HCT116 (cell line): ENCODE data around the gene FIBCD1. TPM values are rescaled to one million over a fixed set of nuclear protein-coding genes. Genes with fewer than 3 reads are reported as not detected.

ENCODE experiments used
- ATAC-seq: fragments of 200-7000 bp; cut with Tn5 transposase; 2 replicates; pipeline ENCODE4 v1.9.1; 2020; ENCODE audit warnings: mild to moderate bottlenecking, moderate library complexity
- BruUV-seq: library from RNA; stranded (reverse); fragments of 400-500 nt; replicated peaks from 2 replicates; lab custom pipeline; 2021; lab: Mats Ljungman, UMichigan
- CTCF ChIA-PET: fragments of 300-600 bp; sonication (Branson Sonifier 250); formaldehyde crosslinking; loops from one replicate; lab custom pipeline; 2021; ENCODE audit warnings: antibody characterized with exemption; lab: Charles Lee
- POLR2A ChIA-PET: fragments of 300-600, 350-600 bp; sonication (Branson Sonifier 250); formaldehyde crosslinking; loops from one replicate; lab custom pipeline; 2021; ENCODE audit warnings: antibody characterized with exemption; lab: Charles Lee
- RAD21 ChIA-PET, 2 experiments: fragments of 300-600 bp; sonication (Branson Sonifier 250); formaldehyde crosslinking; loops; one replicate each; lab custom pipeline; 2023; ENCODE audit warnings: low total read pairs in 2 of 2; ENCODE audit not compliant: uncharacterized antibody in 2 of 2, unreplicated experiment in 2 of 2, low non-redundant PET in 1 of 2; lab: Charles Lee
- DNase-seq: peaks from one replicate; pipeline ENCODE4 v3.0.0-alpha.2; 2010; ENCODE audit warnings: low read depth, low spot score
- H2AFZ ChIP-seq: fragments of 200-600 bp; shearing (Covaris generic), sonication (generic); 2 replicates; pipeline ENCODE4 v1.6.1; 2017; ENCODE audit warnings: low read depth, mixed run types, mixed read lengths, antibody characterized with exemption, low read length; ENCODE audit not compliant: poor library complexity, severe bottlenecking
- H3K27ac ChIP-seq: 2 replicates; pipeline ENCODE4 v1.5.1; 2012; ENCODE audit warnings: low read depth, low read length
- H3K27me3 ChIP-seq: fragments of 200-600 bp; sonication (generic); 2 replicates; pipeline ENCODE4 v1.6.1; 2016; ENCODE audit warnings: mixed run types, low read length, mixed read lengths; ENCODE audit not compliant: insufficient read depth
- H3K36me3 ChIP-seq, 2 experiments: fragments of 200-500 bp in 1 of 2; fragments of 200-600 bp in 1 of 2; sonication (Bioruptor generic) in 1 of 2; sonication (generic) in 1 of 2; 2 replicates each; pipeline versions ENCODE4 v1.5.1 to v1.6.1; 2014 to 2016; ENCODE audit warnings: low read length in 2 of 2, inconsistent platforms in 1 of 2, mixed read lengths in 1 of 2, mixed run types in 1 of 2; ENCODE audit not compliant: insufficient read depth in 2 of 2, control insufficient read depth in 1 of 2
- H3K4me1 ChIP-seq, 2 experiments: fragments of 200-600 bp in 1 of 2; sonication (generic) in 1 of 2; 2 replicates each; pipeline versions ENCODE4 v1.5.1 to v1.6.1; 2012 to 2017; ENCODE audit warnings: low read length in 2 of 2, inconsistent platforms in 1 of 2, mild to moderate bottlenecking in 1 of 2, mixed read lengths in 1 of 2, mixed run types in 1 of 2, moderate library complexity in 1 of 2; ENCODE audit not compliant: insufficient read depth in 2 of 2, control insufficient read depth in 1 of 2
- H3K4me2 ChIP-seq: fragments of 200-600 bp; sonication (generic); 2 replicates; pipeline ENCODE4 v1.6.1; 2017; ENCODE audit warnings: mixed run types, low read length, mixed read lengths
- H3K4me3 ChIP-seq, 2 experiments: fragments of 200-600 bp in 1 of 2; sonication (generic) in 1 of 2; replicated peaks in 1 of 2; 2 replicates each; pipeline ENCODE4 v1.5.1; 2011 to 2016; ENCODE audit warnings: low read length in 2 of 2, control low read depth in 1 of 2, low read depth in 1 of 2, mild to moderate bottlenecking in 1 of 2, mixed read lengths in 1 of 2, mixed run types in 1 of 2
- H3K79me2 ChIP-seq: fragments of 200-600 bp; sonication (generic); 2 replicates; pipeline ENCODE4 v1.6.1; 2017; ENCODE audit warnings: mild to moderate bottlenecking, mixed run types, low read length, moderate library complexity, mixed read lengths; ENCODE audit not compliant: insufficient read depth
- H3K9ac ChIP-seq: fragments of 200-600 bp; sonication (generic); 2 replicates; pipeline ENCODE4 v1.6.1; 2016; ENCODE audit warnings: low read length, mixed read lengths
- H3K9me2 ChIP-seq: fragments of 200-600 bp; sonication (generic), shearing (Covaris generic); 2 replicates; pipeline ENCODE4 v1.6.1; 2017; ENCODE audit warnings: mixed run types, mild to moderate bottlenecking, moderate library complexity; ENCODE audit not compliant: insufficient read depth
- H3K9me3 ChIP-seq, 2 experiments: fragments of 200-500 bp in 1 of 2; fragments of 200-600 bp in 1 of 2; sonication (Bioruptor generic) in 1 of 2; sonication (generic) in 1 of 2; 2 replicates each; pipeline ENCODE4 v1.6.1; 2014 to 2017; ENCODE audit warnings: low read length in 2 of 2, mixed read lengths in 2 of 2, inconsistent platforms in 1 of 2, low read depth in 1 of 2, mild to moderate bottlenecking in 1 of 2, mixed run types in 1 of 2, moderate library complexity in 1 of 2; ENCODE audit not compliant: control insufficient read depth in 1 of 2, insufficient read depth in 1 of 2
- H4K20me1 ChIP-seq: fragments of 200-600 bp; sonication (generic), shearing (Covaris generic); 2 replicates; pipeline ENCODE4 v1.6.1; 2017; ENCODE audit warnings: mixed run types, mild to moderate bottlenecking, moderate library complexity; ENCODE audit not compliant: insufficient read depth
- CBX3 ChIP-seq: IDR thresholded peaks from 2 replicates; pipeline ENCODE4 v1.6.1; 2012; ENCODE audit warnings: low read depth
- CEBPB ChIP-seq: IDR thresholded peaks from 2 replicates; pipeline ENCODE4 v1.6.1; 2012; ENCODE audit warnings: low read depth
- CTCF ChIP-seq, 3 experiments: fragments of 200-600 bp in 1 of 3; sonication (generic) in 1 of 3; IDR thresholded peaks in 2 of 3; conservative IDR thresholded peaks in 1 of 3; 2 replicates each; pipeline ENCODE4 v1.5.1; 2012 to 2017; ENCODE audit warnings: low read depth in 2 of 3, low read length in 2 of 3, antibody characterized with exemption in 1 of 3, borderline replicate concordance in 1 of 3, control low read depth in 1 of 3, mild to moderate bottlenecking in 1 of 3, mixed read lengths in 1 of 3, mixed run types in 1 of 3, moderate library complexity in 1 of 3; ENCODE audit not compliant: insufficient read depth in 1 of 3
- EGR1 ChIP-seq: IDR thresholded peaks from 2 replicates; pipeline ENCODE4 v1.6.1; 2012; ENCODE audit warnings: low read depth
- EZH2 ChIP-seq: fragments of 200-600 bp; sonication (generic); IDR thresholded peaks from 2 replicates; pipeline ENCODE4 v1.6.1; 2017; ENCODE audit warnings: antibody characterized with exemption, mixed run types
- EZH2phosphoT487 ChIP-seq: fragments of 200-600 bp; IDR thresholded peaks from 2 replicates; pipeline ENCODE4 v1.6.1; 2018; ENCODE audit warnings: antibody characterized with exemption, borderline replicate concordance
- FOSL1 ChIP-seq: IDR thresholded peaks from 2 replicates; pipeline ENCODE4 v1.6.1; 2012; ENCODE audit warnings: low read depth
- JUND ChIP-seq: IDR thresholded peaks from 2 replicates; pipeline ENCODE4 v1.6.1; 2012
- REST ChIP-seq: IDR thresholded peaks from 2 replicates; pipeline ENCODE4 v1.6.1; 2012; ENCODE audit warnings: low read depth
- SIN3A ChIP-seq: IDR thresholded peaks from 2 replicates; pipeline ENCODE4 v1.6.1; 2012; ENCODE audit warnings: low read depth
- SP1 ChIP-seq: IDR thresholded peaks from 2 replicates; pipeline ENCODE4 v1.6.1; 2012; ENCODE audit warnings: low read depth
- SRF ChIP-seq: IDR thresholded peaks from 2 replicates; pipeline ENCODE4 v1.6.1; 2012; ENCODE audit warnings: low read depth
- TCF7L2 ChIP-seq: IDR thresholded peaks from 2 replicates; pipeline ENCODE4 v1.7.0; 2011; ENCODE audit warnings: borderline replicate concordance, inconsistent platforms; ENCODE audit not compliant: insufficient read depth, insufficient read length; ENCODE audit errors: extremely low read depth
- YY1 ChIP-seq: IDR thresholded peaks from 2 replicates; pipeline ENCODE4 v1.6.1; 2011; ENCODE audit warnings: low read length, low read depth, moderate library complexity, mild to moderate bottlenecking; ENCODE audit not compliant: insufficient replicate concordance; ENCODE audit errors: extremely low read depth
- ZFX ChIP-seq: fragments of 450-650 bp; IDR thresholded peaks from 2 replicates; pipeline ENCODE4 v1.6.1; 2017
- ZNF274 ChIP-seq: fragments of 200-500 bp; sonication (Bioruptor generic); IDR thresholded peaks from 2 replicates; pipeline ENCODE4 v1.6.1; 2014; ENCODE audit warnings: mild to moderate bottlenecking, low read depth, low read length, inconsistent platforms
- intact Hi-C: fragments of 100-400 bp; cut with micrococcal nuclease; formaldehyde crosslinking; loops from 2 replicates; pipeline ENCODE4 v1.10.0; 2022
- total RNA-seq: library from RNA; stranded (reverse); gene quantifications from one replicate; pipeline ENCODE4 v1.2.1, GENCODE V29; 2021; ENCODE audit not compliant: unreplicated experiment

Gene FIBCD1
- total RNA-seq, 1 experiment from 2014 or later: 26.1 TPM

- Histone ChIP-seq H3K27me3 (no peaks in the 10 kb centered on the region), H2AFZ (no peak overlapping the region), H3K9ac (no peak overlapping the region), H3K36me3 (peaks cover 22 to 30% of the 10 kb centered on the region in 2 experiments; a peak in 3 of 4 replicates), H3K4me1 (no peaks in the 10 kb centered on the region), H4K20me1 (no peaks in the 10 kb centered on the region; the same call in 1 of the 2 replicates), H3K27ac (no peak overlapping the region), H3K4me2 (no peak overlapping the region)
- CTCF ChIA-PET: interaction anchor here (3.9 kb wide), 1 partner anchor 127 kb away, joined by 58 read pairs; no protein-coding TSS in a partner anchor
- ATAC-seq: no peak
- DNase-seq: no peak
- TF ChIP-seq TCF7L2 (no peak), EZH2 (no peak), ZNF274 (no peak), REST (no peak), EGR1 (no peak), CTCF (IDR thresholded peaks at IDR 0.05 in 2 of 3, conservative IDR thresholded peaks at IDR 0.05 in 1 of 3; ENCODE audit: borderline replicate concordance in 1 of 3, insufficient read depth in 1 of 3, low read depth in 2 of 3, low read length in 2 of 3) (no peak), SIN3A (no peak), SP1 (no peak), CBX3 (no peak), JUND (no peak), EZH2phosphoT487 (no peak), CEBPB (no peak), YY1 (no peak), SRF (no peak), ZFX (no peak), FOSL1 (no peak)
- TF ChIP-seq, all 23 proteins: peak for 0
- RAD21 ChIA-PET: no interaction called here
- BruUV-seq: no TSS peak
- POLR2A ChIA-PET: no interaction called here
- intact Hi-C loops: no loop called here
- H3K9me2 ChIP-seq: no peaks in the 10 kb centered on the region
- no peaks in the 10 kb centered on the region for H3K9me3 ChIP-seq
- H3K4me3 ChIP-seq: no peak overlapping the region
- peaks cover 24% of the 10 kb centered on the region; the same call in 1 of the 2 replicates for H3K79me2 ChIP-seq
These were observed 67.5 kb downstream of the FIBCD1 start for GRCh38 chr9:130871395-130872062.
